Measurements from ENCODE around the gene LRRK2.

- TF ChIP-seq POLR2AphosphoS5 (IDR thresholded peaks at IDR 0.05), result no peak
- no peak for TF ChIP-seq CTCF (IDR thresholded peaks at IDR 0.05)
- TF ChIP-seq POLR2A (IDR thresholded peaks at IDR 0.05; ENCODE audit: low read depth), result no peak
- TF ChIP-seq EP300 (IDR thresholded peaks at IDR 0.05), result no peak
Observed at GRCh38 chr12:40344312-40344711, 119.5 kb downstream of the LRRK2 start.
